Adrenal gland (tissue), 5 donors: ENCODE data around the gene SPOCK1.

Source experiments
- POLR2A ChIP-seq, 2 donors: fragments of 450-650 bp; IDR thresholded peaks; one replicate each; pipeline ENCODE4 v1.6.1; 2017; ENCODE audit warnings: antibody characterized with exemption in 2 of 2, mild to moderate bottlenecking in 2 of 2, moderate library complexity in 1 of 2
- TF ChIP-seq, protein P1 (sequence below), 6 experiments: fragments of 450-650 bp in 4 of 6; fragments of 200-600 bp in 2 of 6; sonication (generic) in 1 of 6; IDR thresholded peaks; 1 replicate in 5 of 6; 2 replicates in 1 of 6; pipeline versions ENCODE4 v1.5.1 to v1.8.0; 2016 to 2021; ENCODE audit warnings: antibody characterized with exemption in 6 of 6, mild to moderate bottlenecking in 2 of 6, moderate library complexity in 1 of 6
- donor health status: DM: no; HTN: no; CAD: no.

- no peak for TF ChIP-seq POLR2A (IDR thresholded peaks at IDR 0.05)
- TF ChIP-seq, protein P1, sequence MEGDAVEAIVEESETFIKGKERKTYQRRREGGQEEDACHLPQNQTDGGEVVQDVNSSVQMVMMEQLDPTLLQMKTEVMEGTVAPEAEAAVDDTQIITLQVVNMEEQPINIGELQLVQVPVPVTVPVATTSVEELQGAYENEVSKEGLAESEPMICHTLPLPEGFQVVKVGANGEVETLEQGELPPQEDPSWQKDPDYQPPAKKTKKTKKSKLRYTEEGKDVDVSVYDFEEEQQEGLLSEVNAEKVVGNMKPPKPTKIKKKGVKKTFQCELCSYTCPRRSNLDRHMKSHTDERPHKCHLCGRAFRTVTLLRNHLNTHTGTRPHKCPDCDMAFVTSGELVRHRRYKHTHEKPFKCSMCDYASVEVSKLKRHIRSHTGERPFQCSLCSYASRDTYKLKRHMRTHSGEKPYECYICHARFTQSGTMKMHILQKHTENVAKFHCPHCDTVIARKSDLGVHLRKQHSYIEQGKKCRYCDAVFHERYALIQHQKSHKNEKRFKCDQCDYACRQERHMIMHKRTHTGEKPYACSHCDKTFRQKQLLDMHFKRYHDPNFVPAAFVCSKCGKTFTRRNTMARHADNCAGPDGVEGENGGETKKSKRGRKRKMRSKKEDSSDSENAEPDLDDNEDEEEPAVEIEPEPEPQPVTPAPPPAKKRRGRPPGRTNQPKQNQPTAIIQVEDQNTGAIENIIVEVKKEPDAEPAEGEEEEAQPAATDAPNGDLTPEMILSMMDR (IDR thresholded peaks at IDR 0.05): no peak
These were observed 346.5 kb downstream of the SPOCK1 start for GRCh38 chr5:137152616-137153015.
